GM18498 (cell line): ENCODE data around the gene SVOPL.

ENCODE experiments used
- ATAC-seq: cut with Tn5 transposase; IDR thresholded peaks from one replicate; pipeline ENCODE4 v1.9.1; 2021; ENCODE audit warnings: mild to moderate bottlenecking, moderate library complexity; ENCODE audit not compliant: unreplicated experiment

SVOPL gene

DNA sequence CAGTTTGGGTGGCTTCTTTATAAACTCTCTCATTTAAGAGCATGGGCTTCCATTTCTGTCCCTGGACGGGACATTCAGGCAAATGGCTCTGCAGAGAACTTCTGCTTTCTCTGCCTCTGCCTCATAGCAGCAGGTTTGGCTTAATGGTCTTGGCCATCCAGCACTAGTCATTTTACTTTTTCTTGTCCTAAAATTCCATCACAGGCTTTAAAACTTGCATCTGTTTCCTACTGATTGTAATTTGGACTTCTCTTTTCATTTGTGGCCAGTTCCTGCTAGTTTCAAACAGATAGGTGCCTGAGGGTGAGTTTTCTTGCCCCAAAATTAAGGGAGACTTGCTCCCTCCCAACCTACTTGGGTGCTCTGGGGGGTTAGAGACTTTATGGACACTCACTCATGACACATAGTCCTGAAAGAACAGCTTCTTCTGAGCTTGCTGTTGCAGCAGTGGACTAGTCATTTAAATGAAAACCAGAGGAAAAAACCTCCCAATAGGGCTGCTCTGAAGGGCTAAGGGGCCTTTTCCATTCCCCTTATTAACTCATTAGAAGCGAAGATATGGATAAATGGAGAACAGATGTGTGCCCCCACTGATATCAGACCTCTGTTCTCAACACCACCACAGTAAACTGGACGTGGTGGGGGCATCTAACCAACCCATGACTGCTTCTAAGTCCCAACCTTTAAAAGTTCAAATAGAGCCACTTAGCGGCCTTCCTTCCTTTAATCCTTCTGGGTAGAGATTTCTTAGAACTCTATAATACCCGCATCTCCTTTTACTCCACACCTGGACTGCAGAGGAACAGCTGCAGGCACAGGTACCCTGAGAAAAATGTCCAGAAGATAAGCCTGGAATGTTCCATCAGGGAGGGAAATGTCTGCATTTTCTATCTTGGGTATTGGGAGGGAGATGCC, 38.8 kb downstream of the SVOPL start:
- no peak for ATAC-seq

DNA sequence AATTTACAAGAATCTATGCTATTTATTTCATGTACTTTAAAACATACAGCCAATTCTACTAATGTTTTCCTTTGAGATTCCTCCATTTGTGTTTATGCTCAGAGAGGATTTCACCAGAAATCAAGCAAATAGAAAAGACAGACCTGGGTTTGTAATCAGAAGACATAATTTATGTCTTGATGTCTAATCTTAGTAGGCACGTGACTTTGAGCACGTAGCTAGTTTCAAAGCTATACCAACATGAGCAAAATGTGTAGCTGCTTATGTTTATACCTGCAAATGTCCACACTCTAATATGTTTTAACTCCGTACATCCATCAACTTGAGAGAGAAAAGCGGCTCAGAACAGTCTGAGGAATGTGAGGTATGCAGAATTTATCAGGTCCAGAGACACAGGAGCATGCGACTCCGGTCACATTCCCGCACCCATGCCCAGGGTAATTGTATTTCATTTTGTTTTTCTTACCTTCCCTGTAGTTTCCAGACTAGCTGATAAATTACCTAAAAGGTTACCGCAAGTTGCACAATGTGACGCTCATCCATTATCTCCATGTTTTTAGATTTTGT, 40.0 kb downstream of the SVOPL start:
- ATAC-seq, result no peak

DNA sequence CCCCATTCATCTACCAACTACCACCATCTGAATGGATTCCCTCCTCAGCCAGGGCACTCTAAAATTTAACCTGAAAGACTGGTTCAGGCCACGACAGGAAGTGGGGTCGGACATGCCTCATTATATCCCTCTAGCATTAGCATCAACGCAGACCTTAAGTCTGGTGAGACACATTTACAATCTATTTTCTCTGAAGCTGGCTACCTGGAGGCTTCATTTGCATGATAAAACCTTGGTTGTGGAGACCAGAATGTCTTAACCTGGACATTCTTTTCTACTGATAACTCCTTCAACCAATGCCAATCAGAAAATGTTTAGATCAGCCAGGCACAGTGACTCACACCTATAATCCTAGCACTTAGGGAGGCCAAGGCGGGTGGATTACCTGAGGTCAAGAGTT, 42.3 kb downstream of the SVOPL start:
- ATAC-seq, result no peak

DNA sequence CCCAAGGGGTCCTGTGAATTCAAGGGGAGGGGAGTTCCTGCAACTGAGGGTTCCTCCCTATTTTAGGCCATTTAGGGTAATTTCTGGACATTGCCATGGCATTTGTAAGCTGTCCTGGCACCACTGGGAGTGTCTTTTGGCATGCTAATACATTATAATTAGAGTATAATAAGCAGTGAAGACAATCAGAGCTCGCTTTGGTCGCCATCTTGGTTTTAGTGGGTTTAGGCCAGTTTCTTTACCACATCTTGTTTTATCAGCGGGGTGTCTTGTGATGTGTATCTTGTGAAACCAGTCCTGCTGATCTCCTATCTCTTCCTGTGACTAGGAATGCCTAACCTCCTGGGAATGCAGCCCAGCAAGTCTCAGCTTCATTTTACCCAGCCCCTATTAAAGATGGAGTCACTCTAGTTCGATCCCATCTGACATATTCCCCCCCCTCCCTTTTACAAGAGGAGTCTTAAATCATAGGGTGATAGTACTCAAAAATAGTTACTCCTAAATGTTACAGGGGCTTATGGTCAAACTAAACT, 43.2 kb downstream of the SVOPL start:
- ATAC-seq, result no peak

DNA sequence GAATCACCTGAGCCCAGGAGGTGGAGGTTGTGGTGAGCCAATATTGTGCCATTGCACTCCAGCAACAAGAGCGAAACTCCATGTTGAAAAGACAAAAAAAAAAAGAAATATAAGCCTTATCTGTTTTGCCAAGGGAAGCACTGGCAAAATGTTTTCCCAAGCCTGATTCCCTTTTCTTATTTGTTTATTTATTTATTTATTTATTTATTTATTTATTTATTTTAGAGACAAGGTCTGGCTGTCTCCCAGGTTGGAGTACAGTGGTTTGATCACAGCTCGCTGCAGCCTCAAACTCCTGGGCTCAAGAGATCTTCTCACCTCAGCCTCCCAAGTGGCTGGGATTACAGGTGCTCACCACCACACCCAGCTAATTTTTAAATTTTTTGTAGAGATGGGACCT, 44.2 kb downstream of the SVOPL start:
- no peak for ATAC-seq

DNA sequence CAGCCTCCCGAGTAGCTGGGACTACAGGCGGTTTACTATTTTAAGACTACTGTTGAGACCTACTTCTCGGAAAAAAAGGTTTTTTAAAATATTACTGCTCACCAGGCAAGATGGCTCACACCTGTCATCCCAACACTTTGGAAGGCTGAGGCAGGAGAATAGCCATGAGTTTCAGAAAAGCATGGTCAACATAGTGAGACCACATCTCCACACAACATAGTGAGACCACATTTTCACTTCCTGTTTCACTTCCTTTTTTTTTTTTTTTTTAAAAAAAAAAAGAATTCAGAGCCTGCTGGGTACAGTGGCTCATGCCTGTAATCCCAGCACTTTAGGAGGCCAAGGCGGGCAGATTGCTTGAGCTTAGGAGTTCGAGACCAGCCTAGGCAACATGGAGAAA, 46.5 kb downstream of the SVOPL start:
- no peak for ATAC-seq

DNA sequence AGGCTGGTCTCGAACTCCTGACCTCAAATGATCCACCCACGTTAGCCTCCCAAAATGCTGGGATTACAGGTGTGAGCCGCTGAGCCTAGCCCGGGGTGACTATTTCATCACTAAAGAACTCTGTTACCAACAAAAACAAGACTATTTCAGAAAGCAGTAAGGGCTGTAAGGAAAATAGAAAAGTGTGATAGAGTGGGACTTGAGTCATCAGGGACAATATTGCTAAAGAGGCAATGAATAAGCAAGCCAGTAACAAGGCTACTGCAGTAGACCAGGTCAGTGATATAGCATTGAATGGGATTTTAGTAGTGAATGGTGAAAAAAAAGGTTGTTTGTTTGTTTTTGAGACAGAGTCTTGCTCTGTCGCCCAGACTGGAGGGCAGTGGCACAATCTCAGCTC, 51.7 kb downstream of the SVOPL start:
- ATAC-seq, result no peak

DNA sequence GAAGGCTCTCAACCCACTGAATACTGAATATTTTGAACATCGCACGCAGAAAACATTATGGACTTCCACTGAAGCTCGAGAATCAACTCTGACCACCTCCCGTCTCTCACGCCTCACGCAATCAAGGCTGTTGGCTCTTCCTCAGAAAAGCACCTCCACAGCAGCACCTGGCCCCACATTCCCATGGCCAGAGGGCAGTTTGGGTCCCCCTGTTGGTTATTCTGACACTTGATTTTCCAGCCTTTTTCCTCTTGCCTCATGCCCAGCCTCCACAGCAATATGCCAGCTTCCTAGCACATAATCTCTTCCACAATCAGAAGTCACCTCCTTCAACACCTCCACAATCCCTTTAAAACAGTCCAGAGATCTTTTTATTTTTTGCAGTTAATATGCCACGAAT, 55.9 kb downstream of the SVOPL start:
- ATAC-seq, result no peak

DNA sequence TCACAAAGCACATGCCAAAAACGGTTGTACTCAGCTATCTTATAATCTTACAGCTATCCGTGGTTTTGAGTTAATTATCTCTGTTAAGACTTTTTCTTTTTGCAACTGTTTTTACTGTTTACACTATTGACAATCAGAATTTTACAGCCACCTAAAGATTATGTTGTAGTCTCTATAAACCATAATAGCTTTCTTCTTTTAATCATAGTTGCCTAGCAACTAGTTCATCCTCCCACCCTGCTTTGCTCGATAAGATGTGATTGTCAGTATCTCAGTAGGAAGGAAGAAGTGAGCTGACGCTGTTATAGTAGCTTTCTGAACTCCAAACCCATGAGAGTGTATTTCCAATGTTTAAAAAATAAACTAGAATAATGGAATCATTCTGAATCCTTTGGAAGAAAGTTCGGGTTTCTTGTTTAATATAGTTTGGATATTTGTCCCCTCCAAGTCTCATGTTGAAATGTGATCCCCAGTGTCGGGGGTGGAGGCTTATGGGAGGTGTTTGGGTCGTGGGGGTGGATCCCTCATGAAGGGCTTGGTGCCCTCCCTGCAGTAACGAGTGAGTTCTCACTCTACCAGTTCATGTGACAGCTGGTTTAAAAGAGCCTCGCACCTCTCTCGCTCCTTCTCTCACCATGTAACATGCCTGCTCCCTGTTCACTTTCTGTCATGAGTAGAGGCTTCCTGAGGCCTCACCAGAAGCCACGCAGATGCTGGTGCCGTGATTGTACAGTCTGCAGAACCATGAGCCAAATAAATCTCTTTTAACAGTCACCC, 68.1 kb downstream of the SVOPL start:
- ATAC-seq, result no peak

DNA sequence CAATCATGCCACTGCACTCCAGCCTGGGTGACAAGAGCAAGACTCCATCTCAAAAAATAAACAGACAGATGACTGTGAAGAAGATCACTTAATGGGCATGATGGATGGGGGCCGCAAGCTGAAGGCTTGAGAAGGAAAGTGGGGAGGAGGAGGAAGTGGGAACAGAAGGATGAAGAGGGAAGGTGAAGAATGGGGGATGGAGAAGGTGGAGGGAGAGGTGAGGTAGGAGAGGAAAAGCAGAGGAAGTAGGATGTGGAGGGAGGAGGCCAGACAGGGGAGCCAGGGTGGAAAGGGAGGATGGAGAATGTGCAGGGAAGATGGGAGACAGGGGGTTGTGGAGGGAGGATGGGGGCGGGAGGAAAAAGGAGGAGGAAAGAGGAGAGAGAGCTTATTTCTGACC, 68.8 kb downstream of the SVOPL start:
- ATAC-seq, result no peak

DNA sequence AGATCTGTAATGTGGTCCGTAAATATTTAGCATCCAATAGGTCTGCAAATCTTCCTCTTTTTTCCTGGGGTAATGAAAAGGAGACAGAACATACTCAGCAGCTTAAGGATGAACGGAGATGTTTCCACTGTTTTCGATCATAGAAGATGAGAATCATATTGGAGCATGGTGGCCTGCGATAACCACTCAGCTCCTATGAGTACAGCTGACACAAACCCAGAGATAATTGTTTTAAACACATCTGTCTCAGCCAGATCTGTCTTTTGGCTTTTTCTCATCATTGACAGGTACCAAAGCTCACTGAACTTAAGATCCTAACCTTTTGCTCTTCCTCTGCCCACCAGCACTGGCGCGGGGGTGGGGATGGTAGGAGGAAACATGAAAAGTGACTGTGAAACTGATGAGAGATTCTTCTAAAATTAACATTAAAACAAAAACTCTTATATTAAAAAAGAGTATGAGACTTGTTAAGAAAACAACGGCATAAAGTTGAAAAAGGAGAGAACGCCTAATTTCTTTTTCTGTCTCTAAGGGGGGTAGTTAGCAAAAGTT, 71.0 kb downstream of the SVOPL start:
- ATAC-seq, result no peak

DNA sequence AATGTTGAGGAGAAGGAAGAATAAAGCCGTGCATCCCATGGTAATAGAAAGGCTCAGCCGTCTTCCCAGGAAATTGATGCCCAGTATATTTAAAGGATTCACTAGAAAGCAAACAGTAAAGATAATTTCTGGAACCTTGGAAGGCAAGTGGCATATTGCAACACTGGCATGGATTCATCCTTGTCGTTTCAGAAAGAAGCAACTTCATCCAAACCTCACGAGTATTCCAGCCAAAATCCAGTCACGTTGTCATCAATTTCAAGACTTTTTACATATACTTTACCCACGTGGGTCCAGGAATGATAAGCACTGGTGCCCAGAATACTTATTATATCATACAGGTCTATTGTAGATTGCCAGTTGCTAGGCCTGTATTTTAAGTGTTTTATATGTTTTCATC, 73.8 kb downstream of the SVOPL start:
- no peak for ATAC-seq

DNA sequence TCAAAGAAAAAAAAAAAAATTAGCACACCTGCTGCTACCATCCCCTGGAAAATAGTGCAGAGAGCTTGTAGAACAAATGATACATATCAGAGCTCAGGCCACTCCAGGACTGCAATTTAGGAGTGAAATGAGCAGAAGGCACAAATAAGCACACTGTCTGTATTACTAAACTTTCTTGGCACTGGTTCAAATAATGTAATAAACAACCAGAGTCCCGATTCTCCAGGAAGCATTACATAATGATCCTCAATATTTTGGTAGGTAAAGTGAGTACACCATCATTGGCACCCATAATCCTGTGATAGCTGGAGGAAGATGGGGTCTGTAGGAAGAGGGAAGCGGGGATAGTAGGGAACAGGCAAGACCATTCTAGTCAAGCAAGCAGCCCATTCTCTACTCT, 74.3 kb downstream of the SVOPL start:
- ATAC-seq, result no peak

DNA sequence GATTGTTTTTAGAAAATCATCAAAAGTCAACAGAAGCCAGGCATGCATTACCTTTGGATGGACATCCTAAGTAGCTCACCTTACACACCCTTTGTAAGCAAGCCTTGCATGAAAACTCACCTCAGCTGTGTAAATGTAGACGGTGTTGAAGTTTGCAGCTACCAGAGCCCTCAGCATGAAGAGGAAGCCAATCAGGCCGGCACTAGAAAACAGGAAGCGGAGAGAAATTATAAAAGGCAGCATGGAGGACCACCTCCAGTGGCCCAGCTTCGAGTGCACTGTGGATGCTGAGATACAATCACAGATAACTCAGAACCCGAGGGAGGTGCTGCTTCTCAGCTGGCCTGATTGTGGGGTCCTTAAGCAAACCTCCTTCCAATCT, 75.3 kb downstream of the SVOPL start:
- no peak for ATAC-seq

DNA sequence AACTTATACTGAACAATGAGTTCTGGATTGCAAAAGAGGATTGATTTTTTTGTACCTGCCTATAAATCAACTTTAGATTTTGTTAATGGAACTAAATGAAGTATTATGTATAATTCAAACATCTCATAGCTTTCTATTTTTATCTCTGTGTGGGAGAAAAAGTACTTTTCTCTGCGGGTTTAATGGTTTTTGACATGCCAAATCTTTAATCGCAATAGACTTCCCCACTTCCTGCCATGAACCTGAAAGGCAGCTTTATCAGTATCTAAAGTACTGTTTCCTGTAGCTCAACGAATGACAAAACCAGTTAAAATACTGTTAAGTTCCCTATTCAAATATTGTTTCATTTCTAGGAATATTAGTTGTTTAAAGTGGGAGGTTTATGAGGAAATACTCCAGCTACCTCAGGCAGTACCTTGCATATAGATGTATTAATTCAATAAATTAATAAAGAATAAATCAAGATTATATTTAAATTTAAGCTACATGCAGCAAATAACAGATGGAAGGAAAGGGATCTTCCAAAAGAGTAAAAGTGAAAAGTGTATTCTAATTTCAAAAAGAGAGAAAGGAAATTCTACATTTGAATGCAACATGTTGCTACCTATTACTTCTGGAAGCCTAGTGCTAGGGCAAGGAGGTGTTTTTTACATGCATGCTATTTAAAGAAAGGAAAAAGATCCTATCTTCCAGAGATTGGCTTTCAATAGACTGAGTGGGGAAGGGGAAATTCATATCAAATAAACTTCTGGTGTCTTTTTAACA, 75.9 kb downstream of the SVOPL start:
- no peak for ATAC-seq

DNA sequence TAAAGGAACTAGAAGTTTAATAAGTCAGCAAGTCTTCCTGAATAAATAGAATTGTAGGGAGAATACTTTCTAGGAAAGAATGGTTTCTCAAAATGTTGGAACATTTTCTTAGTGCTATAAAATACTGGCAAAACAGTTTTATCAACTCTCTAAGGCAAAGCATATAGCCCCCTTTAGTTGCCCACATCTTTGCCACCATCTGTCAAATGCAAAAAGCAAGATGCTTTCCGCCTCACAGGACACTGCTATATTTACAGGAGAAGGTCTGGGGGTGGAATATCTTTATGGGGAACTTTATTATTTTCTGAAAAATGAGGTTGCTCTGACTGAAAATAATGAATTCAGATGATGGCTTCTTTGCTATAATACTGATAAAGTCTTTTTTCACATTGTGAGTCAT, 78.3 kb downstream of the SVOPL start:
- ATAC-seq, result no peak

DNA sequence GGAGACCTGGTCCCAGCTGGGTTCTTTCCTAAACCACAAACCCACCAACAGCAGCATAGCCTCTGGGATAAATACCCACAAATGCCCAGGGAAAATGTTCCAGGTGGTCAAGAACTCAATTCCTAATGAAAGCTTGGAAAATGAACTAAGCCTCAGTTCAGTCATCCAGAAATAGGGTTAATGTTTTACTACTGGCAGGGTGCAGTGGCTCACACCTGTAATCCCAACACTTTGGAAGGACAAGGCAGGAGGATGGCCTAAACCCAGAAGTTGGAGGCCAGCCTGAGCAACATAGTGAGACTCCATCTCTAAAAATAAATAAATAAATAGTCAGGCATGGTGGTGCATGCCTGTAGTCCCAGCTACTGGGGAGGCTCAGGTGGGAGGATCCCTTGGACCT, 82.2 kb downstream of the SVOPL start:
- no peak for ATAC-seq

DNA sequence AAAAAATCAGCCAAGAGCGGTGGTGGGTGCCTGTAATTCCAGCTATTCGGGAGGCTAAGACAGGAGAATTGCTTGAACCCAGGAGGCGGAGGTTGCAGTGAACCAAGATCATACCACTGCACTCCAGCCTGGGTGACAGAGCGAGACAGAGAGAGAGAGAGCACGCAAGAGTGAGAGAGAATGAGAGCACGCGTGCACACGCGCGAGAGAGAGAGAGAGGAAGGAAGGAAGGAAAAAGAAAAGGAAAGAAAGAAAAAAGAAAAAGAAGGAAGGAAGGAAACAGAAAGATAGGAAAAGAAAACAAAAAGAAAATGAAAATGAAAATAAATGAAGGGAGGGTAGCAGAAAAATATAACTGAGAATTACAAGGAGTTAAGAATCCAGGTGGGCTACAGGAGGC, 82.7 kb downstream of the SVOPL start:
- no peak for ATAC-seq

DNA sequence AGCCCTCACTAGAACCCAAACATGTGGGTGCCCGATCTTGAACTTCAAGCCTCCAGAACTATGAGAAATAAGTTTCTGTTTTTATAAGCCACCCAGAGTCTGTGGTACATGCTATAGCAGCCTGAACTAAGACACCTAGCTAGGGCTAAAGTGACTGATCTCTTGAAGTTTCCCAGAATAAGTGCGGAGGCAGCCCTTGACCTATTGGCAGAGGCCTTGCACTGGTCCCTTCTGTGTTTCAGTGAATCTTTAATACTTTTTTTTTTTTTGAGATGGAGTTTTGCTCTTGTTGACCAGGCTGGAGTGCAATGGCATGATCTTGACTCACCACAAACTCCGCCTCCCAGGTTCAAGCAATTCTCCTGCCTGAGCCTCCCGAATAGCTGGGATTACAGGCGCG, 85.1 kb downstream of the SVOPL start:
- no peak for ATAC-seq

DNA sequence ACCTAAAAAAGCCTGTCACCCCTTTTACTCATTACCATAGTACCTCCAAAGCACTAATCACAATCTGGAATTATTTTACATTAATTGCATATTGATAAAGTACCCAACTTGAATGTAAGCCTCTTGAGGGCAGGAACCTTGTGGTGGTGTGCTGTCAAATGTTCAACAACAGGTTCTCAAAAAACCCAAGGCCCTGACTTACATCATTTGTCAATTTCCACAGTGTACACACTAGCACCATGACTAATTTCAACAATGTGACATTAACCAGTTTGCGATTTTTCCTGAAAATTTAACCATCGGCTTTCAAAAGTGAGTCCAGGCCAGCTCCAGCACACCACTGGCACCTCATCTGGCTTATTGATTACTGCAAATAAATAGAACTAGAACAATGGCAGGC, 87.5 kb downstream of the SVOPL start:
- no peak for ATAC-seq
